Activated CD8-positive, alpha-beta memory T cell treated with anti-CD3 and anti-CD28 coated beads for 1 hour (primary cell): ENCODE results near the gene RAP2A.

ENCODE experiments used
- DNase-seq, 2 donors: peaks; one replicate each; pipeline ENCODE4 v3.0.0-alpha.2; 2020; ENCODE audit warnings: low read depth in 1 of 2; ENCODE audit errors: extremely low read depth in 1 of 2

Gene RAP2A

DNA sequence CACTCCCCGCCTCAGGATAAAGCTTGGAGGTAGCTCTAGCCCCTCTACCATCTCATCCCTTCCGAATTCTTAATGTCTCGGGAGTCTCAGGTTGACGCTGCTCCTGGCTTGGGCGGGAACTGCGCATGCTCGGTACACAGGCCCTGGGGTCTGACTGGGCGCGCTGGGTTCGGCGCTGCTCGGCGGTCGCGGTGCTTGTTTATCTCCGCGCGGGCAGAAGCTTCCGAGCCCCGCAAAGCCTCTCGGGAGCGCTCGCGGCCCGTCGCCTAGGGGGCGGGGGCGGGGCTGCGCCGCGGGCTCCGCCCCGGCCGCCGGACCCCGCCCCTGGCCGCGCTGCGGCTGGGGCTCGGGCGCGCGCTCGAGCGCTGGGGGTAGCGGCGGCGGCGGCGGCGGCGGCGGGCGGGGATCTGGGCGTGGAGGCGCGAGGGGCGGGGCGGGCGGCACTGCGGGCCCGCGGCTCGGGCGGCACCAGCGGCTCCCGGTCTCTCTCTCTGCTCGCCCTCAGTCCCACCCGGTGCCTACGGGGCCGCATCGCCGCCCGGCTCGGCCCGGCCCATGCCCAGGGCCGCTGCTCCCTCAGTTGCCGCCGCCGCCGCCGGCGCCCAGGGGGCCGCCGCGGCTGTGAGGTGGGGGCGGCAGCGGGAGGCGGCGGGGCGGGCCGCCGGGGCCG, at the start of gene RAP2A:
TSS of gene RAP2A (plus strand) at position 443 of the 670 bp plus-strand sequence. CDS start 302 bp downstream, outside the sequence.
- peak; percentile 74 to 84 for DNase-seq

DNA sequence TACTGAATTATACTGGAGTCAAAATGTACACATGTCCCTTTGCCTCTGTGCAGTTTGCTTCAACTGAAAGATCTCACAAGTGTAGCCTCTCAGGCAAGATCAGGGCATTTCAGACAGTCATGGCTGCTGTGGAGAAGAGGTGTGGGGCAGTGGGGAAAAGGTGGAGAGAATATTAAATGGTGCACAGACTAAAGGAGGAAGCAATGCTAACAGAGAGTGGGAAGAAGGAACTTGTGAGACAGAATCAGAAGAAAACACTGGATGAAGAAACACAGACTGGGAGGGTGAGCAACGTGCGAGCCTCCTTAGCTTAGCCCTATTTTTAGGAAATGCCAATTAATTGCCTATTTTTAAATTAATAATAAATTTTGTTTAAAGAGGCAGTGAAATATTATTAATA, 49.6 kb upstream of the RAP2A start:
- no peak for DNase-seq

DNA sequence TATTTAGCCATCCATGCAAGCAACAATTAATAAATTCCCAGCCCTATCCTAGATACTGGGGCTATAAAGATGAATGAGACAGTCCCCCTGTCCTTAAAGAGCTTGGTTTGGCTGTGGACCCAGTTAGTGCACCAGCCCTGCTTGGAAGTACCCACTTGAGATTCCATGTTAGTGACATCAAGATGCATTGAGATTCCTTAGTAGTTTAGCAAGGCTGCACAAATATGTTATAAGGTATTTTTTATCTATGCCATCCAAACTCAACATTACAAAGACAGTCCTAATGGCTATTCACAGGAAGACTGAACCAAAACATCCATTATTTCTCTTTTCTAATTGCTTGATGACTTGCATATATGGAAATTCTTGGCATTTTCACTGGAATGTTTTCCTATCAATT, 48.8 kb upstream of the RAP2A start:
- DNase-seq = no peak

DNA sequence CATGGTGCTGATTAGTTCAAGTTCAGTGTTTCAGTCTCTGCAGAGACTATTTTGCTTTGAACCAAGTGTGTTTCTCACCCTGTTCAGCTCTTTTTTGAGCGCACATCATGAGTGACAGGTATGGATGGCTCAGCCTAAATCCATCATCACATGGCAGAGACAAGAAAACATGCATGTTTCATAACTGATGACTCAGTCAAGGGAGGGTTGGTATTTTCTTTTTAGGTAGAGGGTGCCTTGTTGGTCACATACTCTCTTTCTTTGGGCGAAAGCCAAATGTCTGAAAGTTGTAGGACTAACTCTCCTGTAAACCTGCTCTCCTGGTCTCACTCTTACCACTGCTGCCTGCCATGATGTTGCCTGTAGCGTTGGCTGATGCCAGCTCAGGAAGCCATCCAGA, 48.1 kb upstream of the RAP2A start:
- DNase-seq = no peak

DNA sequence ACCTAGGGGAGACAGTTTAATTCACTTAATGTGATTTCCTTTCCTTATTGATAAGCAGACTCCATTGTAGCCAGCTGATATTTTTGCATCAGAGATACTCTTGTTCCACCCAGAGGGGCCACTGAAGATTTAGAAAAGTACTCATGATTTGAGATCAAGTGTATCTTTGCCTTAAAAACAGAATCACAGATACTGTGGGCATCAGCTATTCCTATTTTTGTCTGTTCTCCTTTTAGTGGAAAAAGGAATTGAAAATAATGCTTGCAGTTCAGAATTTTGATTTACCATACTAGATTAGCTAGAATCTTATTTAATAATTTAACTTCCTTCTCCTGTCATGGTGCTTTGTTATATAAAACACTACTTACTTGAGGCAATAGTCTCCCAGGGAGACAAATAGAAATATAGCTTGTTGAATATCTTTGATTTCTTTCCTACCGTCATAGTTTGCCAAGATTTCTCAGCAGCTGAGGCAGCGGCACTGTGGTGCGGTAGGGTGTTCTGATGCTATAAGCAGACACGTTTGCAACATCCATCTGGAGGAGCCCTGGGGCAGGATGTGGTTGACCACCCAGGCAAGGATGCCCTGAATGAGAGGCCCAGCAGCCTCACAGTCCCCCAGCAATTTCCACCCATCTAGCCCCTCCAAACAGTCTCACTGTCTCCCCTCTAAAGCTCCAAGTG, 47.0 kb upstream of the RAP2A start:
- no peak for DNase-seq

DNA sequence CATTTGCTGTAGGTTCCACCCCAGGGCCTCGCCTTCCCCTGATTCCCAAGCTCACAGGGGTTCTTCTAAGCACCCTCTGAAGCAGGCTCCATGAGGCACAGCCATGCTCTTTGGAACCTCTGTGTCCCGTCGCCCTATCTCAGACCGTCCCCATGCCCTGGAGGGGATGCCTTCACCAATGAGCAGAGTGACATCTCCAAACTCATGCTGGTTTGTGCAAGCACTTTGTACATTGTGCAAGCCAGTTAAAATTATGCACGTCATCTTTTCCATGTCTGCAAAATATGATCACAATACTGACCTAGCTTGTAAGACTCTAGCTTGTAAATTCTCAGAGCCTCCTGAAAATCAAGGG, 46.5 kb upstream of the RAP2A start:
- no peak for DNase-seq

DNA sequence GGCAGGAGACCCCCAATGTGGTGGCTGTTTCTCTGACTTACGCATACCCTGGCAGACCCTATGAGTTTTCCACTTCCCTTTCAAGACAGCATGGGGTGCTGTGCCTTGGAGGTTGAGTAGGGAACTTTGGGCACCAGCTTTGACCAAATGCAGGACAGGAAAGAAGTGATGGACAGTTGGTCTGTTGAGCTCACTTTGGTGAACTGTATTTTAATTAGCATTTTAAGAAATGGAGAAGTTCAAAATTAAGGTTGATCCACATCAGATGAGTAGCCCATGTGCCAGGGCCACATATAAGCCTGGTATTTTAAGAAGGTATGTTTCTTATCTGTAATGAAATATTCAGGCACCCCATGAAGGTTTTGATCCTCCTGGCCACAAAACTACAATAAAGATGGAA, 46.1 kb upstream of the RAP2A start:
- no peak for DNase-seq

DNA sequence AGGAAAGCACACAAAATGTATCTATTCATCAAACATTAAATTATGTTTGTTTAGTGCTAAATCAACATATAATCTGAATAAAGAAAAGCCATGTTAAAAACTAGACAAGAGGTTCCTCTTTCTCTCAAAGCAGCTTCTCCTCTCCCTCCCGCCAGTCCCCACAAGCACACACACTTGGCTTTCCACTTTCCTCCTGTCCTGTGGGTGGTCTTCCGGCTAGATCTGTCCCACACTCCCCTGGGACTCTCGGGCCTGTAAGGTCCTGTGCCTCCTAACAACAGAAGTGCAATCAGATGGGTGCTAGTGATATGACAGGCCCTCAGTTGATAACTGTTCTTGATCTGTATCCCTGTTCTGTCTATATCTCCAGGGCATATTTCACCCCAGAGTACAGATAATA, 45.6 kb upstream of the RAP2A start:
- DNase-seq = no peak

DNA sequence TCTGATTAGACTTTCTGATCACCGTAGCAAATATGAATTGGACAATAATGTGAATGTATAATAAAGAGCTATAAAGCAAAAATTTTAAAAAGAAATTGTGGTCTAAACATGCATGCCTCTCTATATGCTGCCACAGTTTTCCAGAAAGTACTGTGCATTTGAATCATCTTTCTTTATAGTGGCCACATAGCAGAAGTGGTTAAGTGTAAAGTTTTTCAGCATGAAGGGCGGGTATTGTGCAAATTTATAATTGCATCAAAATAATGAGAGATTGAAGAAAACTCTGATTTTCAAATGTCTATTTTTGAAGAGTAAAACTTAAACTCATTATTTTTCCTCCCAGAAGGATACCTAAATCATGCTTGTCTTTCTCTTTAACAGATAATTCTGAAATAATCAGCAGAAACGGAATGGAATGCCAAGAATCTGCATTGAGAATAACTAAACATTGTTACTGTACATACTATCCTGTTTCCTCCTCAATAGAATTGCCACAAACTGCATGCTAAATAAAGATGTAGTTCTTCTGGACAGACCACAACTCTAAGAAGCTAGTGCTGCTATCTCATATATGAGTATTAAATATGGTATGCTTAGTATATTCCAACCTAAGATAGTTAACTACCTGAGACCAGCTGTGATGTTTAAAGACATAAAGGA, 42.9 kb upstream of the RAP2A start:
- no peak for DNase-seq

DNA sequence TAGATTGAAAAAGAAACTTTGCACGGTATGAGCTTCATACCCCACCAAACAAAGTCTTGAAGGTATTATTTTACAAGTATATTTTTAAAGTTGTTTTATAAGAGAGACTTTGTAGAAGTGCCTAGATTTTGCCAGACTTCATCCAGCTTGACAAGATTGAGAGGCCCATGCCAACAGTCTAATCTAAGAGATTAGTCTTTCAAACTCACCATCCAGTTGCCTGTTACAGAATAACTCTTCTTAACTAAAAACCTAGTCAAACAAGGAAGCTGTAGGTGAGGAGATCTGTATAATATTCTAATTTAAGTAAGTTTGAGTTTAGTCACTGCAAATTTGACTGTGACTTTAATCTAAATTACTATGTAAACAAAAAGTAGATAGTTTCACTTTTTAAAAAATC, 41.9 kb upstream of the RAP2A start:
- DNase-seq = no peak

DNA sequence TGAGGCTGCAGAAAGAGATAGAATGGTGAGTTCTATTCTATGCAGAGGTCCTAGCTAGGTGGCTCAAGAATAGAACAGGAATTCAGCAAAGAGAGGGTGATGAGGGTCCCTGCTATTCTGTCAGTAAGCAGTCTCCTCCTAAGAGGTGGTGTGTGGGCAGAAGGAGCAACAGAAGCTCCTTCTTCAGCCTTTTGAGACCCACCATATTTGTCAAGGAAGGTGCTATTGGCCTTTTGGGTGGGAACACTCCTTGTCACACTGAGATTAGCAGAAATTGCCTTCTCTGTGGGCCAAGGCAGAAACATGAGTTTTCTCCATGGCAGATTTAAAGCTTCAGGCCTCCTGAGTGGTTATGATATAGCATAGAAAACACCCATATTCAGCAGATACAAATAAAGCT, 39.4 kb upstream of the RAP2A start:
- DNase-seq = no peak

DNA sequence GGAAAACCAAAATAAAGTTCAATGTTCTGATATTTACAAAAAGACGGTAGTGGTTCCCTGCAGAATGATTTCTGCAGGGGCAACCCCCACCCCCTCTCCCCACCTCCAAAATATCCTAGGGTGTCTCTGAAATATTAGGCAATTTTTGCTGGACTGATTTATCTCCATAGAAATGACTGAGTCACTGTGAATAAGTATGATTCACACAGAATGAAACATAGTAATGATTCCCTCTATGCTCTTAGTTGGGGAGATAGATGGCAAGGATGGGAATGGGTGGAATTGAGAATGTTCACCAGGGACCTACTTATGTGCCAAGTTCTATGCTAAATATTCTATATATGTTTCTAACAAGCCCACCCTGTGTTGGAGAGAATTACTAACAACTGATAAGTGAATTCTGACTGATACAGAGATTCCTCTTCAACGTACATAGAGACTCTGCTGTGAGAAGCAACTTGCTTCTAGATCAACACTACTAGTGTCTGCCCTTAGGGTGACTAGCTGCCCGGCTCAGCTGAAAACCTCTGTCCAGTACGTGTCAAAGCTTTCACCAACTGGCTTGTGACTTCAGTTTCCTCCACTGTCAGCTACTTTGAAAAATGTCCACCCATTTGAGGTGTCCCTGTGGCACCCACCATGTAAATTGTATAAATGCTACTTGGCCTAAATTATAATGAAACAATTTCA, 38.4 kb upstream of the RAP2A start:
- no peak for DNase-seq

DNA sequence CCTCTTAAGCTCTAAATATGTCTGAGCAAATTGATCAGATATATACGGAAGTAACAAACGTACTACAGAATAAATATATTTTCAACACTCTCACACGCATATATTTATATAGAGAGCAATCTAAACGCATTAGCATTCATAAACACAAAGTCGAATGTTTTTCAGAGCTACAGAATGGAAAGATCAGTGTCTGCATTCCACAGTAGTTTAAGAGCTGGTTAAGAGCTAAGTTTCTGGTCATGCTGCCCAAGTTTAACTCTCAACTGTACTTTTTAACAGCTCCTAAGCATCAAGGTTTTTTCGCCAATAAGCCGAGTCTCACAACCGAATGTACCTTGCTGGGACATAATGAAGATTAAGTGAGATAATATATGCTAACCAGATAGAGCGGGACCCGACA, 36.7 kb upstream of the RAP2A start:
- no peak for DNase-seq

DNA sequence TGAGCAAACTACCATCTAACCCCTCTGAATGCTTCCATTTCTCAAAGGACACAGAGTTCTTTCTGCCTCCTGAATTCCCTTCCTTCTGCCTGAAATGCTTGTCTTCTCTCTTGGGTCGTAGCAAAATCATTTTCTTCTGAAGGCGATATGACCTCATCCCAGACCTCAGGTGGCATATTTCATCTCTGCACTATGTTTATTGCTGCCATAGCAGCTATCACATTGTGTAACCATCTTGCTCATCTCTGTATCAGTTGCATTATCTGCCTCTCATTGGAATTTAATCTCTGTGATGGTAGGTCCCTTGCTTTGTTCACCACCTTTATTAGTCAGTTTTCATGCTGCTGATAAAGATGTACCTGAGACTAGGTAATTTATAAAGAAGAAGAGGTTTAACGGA, 32.5 kb upstream of the RAP2A start:
- no peak for DNase-seq

DNA sequence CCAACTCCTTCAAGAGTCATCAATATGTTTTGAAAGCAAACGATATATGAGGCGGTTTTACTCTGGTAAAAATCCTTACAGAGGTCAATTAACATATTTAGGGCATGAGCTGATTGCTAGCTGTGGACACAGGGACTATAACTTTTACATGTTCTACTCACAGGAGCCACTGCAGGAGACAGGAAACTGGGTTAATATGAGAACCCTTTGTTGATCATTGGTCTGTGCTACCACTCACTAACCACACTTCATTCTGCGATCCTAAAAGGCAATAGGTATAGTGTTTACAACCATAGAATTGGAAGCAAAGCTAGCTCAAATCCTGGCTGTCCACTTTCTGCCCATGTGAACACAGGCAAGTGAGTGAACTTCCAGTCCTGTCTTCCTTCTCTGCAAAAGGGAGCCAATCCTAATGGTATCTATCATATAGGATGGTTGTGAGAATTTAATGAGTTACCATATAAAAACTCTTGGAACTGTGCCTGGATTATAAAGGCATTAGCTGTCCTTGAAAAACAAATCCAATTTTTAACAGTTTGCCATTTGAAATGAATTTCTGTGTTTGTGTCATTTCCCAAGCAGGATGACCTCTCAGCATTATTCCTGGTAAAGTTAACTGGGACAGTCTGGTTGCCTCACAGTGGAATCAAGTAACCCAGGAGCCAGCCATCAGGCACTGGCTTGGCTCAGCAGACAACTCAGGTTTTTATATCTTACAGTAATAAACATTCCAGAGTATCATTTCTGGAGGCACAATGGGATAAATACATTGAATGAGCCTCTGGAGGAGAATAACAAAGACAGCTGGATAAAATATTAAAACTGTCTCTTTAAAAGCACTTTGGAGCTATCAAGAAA, 29.8 kb upstream of the RAP2A start:
- no peak for DNase-seq

DNA sequence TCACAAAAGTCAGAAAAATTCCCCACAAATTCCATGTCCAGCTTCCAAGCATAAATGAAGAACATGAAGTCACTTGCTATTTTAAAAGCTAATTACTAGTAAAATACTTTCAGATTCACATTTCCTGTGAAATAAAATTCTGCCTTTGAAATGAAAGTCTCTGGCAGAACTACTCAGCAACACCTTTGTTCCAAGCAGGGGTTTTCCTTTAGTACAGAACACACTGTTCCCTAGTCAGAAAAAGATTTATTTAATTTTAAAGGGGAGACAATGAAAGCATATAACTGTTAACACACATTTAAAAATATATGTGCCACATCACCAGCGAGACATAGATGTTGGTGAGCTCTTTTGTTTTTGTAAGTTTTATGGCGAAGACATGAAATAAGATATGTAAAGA, 26.4 kb upstream of the RAP2A start:
- DNase-seq = no peak

DNA sequence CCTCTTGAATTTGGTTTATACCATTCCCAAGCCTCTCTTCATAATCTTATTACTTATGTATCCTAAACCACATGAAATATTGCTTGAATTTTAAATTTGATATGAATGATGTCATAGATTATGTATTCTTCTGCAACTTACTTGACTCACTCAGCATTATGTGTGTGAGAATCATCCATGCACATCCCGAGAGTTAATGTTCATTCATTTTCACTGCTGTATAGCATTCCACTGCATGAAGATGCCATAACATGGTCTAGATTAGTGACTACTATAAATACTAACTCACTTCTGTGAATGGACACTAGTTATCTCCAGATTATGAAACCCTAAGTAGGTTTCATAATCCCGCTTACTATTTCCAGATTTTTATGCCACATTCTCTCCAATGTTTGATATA, 25.0 kb upstream of the RAP2A start:
- no peak for DNase-seq

DNA sequence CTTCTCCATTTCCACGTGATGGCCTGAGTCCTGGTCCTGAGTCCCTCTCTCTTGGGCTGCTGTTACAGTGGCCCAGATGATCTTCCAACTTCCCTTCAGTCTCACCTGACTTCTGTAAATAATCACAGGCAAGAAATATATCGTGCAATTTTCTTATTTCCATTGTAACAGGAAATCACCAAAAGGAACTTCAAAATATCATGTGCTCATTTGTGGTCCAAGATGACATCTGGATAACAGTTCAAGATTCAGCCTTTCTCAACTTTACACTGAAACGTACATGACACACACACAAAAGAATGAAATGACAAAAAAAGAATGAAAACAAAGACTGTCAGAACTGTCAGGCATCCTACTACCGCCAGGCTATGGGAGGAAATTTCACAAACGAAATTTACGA, 22.0 kb upstream of the RAP2A start:
- DNase-seq = no peak

DNA sequence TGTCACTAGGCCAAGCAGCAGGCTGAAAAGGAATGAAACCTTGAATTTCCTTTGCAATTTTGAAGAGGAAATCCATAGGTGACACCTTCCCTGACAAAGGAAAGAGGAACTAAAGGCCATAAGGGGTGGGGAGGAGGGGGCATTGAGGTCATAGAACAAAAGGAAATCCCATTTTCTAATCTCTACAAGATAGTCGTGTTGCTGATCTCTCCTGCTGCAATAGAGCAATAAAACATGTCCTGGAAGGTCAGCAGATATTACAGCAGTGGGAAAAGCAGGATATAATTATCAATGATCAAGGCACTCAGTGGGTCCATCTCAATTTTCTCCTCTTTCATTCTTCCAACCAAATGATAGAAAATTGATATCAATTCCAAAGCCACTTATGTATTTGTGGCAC, 20.3 kb upstream of the RAP2A start:
- DNase-seq = no peak

DNA sequence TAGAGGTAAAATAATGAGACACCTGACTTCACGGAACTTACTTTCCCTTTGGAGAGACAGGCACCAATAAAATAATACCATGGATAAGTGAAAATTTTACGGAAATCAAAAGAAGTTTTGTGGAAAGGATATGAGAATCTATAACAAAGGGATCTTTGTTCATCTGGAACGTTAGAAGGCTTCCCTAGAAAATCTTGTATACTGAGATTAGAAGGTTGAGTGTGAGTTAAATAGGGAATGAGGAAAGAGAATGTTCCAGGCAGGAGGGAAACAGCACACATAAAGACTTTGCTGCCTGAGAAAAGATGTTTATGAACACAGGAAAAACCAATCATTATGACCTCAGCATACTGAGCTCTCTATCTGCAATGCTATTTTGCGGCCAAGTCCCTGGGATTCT, 19.6 kb upstream of the RAP2A start:
- DNase-seq = no peak

DNA sequence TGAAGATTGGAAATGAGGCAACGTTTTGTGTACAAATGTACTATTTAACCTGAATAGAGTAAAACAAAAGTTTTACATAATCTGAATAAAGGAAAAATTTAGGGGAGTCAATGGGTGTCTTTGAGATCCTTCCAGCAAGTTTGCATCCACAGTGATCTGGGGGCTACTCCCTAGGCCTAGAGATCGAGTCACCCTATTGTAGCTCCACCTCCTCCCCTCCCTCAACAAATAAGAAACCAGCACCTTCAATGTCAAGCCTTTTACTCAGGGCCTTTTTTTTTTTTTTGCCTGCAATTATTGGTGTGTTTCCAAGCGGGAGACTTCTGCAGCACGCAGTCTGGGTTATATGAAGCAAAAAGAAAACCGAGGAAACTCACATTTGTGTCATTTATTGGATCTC, 16.3 kb upstream of the RAP2A start:
- DNase-seq = no peak
